GM19372 (cell line): ENCODE measurements around the gene IFFO2.

Experiments used
- ATAC-seq: cut with Tn5 transposase; IDR thresholded peaks from one replicate; pipeline ENCODE4 v1.9.1; 2021; ENCODE audit warnings: mild to moderate bottlenecking, low read depth, moderate library complexity; ENCODE audit not compliant: unreplicated experiment

The IFFO2 gene

DNA sequence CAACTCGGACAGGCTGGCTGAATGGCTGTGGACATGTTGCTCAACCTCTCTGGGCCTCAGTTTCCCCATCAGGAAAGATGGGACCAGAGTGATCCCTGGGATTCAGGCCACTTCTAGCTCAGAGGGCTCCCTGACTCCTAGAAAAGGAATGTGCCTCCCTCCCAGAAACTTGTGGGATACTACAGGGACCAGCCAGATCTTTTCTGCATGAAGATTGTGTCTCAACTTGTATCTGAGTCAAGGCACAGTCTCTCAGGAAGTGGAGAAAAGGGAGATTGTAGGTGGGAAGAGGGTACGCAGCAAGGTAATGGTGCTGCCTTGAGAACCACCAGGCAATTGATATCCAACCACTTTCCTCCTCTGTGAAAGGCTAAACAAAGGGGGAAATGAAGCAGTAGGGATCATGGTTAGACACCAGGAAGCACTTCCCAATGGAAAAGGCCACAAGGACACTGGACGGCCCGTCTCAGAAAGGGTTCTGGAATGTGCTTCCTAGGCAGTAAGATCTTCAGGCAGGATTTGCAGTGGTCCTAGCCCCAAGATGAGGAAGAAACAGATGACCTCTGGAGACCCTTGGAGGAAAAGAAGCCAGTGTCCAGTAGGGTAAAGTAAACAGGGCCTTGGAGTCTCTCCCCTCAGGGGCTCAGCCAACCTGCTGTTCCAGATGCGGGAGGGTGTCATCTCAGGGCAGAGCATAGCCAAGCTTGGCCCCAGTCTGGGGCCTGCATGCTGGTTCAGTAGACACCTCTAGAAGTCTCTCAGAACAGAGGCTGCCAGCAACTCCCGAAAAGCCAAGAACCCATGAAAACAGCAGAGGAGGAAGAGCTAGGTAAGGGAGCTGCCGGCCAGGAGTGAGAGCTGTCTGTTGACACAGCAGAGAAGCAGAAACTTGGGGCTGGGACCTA, 16.8 kb downstream of the IFFO2 start:
- ATAC-seq, result no peak

DNA sequence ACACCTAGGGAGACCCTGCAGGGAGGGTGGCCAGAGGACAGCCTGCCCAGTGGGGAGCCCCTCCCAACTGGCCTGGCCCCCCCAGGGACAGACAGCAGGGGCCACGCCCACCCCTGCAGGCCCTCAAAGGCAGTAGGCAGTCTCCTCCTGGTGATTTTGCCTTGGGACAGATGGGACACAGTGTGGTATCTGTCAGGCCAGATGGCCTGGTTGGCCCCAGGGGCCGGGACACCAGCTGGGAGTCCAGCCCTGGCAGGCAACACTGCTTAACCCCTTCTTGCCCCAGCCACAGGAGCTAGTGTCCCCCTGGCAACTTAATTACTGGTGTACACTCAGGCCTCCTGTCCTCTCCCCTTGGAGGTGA, 17.8 kb downstream of the IFFO2 start:
- ATAC-seq, result no peak

DNA sequence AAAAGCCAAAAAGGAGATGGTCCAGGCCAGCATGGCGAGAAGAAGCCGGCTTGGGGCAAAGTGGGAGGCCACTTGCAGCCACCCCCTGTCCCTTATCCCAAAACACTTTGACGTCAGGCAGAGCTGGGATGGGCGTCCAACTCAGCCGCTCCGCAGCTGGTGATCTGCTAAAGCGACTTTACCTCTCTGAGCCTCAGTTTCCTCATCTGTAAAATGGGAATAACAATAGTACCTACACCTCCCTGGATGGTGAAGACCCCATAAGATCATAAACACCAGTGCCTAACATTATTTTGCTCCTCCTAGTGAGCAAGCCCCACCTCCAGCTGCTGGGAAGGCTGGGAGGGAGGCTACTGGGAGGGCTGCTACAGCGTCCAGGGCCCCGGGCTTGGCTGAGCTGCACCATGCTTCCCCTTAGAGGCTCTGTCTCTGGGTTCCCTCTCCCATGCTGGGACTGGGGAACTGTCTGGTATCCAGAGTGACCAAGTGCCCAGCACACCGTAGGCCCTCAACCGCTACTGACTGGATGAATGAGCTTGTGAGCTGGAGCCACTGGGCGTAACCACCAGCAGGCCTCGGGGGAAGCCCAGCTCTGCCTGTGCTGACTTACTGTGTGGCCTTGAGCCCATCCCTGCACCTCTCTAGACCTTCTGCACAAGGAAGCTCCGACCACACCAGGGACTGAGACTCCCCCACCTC, 18.3 kb downstream of the IFFO2 start:
- ATAC-seq, result no peak

DNA sequence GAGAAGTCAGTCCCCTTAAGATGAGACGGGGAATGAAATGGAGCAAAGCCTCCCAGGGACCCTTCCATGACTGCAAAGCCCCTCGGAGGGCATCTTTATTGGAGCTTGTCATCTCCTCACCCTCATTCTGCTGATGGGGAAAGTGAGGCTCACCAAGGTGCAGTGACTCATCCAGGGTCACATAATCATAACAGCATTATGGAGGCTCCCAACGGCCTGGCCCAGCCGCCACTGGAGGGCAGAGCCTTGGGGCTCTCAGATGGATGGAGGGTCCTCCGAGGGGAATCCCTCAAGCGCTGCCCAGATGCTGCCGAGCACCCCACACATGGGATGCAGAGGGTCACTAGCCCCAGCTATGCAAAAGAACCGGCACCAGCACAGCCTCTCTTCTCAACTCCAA, 18.9 kb downstream of the IFFO2 start:
- ATAC-seq, result no peak

DNA sequence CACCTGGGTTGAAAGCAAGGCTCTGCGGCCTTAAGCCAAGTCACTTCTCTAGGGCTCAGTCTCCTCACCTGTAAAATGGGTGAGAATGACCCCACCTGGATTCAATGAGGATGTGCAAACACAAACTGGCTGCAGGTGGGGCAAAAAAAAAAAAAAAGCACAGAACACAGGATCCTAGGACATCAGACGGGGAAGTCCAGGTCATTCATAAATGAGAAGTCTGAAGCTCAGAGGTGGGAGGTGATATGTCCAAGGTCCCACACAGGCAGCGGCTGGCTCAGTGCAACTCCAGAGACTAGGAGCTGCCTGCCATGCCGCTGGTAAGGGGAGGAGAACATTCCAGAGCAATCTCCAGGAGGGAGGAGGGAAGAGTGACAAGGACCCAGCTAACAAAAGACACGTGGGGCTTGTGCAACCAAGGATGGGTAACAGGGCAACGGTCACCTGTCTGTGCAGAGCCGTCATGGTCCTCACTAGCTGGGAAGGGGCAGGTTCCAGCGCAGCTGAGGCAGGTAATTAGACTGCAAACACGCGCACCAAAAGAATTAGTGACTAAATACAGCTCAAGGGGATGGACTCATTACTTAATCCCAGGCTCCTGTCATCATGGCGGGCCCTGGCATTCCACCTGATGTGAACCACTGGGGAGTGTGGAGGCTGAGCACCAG, 19.5 kb downstream of the IFFO2 start:
- ATAC-seq, result no peak

DNA sequence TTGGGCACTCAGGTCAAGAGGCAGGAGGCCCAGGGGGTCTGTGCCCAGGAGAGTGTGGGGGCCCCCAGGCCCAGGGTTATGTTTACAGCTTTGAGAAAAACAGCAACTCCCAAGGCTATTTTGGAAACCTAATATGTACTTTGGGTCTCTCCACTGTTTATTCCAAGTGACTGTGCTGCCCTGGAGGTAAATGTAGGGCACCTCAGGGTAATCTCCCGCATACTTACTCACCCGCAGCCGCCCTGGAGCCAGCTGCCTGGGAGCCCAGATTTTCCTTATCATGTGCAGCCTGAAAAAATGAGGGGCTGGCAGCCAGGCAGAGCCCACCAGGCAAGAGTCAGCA, 20.0 kb downstream of the IFFO2 start:
- ATAC-seq, result no peak

DNA sequence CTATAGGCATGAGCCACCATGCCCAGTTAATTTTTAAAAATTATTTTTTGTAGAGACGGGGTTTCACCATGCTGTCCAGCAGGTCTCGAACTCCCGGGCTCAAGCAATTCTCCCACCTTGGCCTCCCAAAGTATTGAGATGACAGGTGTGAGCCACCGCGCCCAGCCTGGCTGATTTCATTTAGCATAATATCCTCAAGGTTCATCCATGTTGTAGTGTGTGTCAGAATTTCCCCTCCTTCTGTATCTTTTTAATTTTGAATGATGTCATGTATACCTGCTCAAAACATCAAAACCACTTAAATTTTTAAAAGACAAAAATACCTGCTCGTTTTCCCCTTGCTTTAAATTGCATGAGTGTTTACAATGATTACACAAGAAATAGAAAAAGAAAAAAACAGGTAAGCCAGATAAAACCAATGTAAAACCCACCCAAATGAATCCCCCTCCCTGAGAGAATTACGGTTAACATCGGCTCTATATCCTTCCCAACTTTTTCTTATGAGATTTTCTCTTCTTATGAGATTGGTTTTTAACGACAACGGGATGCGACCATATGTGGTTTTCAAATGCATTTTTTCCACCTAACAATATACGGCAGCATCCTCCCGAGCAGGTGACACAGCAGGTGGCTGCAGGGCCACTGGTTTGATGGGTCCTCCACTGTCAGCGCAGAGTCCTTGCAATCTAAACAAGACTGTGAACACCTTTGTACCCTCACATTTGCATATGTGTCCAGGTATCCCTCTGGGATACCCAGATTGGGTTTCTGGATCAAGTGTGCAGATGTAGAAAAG, 22.1 kb downstream of the IFFO2 start:
- no peak for ATAC-seq

DNA sequence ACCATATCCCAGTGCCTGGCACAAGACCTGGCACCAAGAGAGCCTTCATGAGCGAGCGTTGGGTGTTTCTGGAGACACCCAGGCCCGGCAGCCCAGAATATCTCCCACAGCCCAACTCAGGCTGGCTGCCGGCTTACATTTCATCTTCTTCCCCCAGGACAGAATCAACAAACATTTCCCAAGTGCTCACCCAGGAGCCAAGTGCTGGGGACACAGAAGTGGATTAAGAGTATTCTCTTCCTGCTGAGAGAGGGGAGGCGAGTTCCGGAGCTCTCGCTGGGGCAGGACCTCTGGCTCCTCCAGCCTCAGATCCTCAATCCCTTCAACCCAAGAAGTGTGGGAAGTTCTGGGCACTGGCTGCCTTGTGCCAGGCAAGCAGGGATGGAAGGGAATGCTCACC, 23.6 kb downstream of the IFFO2 start:
- no peak for ATAC-seq

DNA sequence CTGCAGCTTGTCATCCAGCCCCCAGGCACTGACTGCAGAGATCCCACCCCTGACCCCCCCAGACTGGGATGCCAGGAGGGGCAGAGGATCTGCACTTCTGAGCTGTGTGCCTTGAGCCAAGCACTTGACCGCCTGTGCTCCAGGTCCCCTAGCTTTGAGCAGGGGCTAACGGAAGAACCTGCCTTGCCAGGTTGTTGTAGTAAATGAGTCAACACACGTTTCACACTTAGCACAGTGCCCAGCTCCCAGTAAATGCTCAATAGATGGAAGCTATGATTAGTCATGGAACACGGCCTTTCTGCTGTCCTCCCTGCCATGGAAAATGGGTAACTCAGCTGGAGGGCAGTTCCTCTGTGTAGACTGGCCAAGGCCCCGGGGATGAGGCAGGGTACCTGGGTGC, 24.1 kb downstream of the IFFO2 start:
- no peak for ATAC-seq

DNA sequence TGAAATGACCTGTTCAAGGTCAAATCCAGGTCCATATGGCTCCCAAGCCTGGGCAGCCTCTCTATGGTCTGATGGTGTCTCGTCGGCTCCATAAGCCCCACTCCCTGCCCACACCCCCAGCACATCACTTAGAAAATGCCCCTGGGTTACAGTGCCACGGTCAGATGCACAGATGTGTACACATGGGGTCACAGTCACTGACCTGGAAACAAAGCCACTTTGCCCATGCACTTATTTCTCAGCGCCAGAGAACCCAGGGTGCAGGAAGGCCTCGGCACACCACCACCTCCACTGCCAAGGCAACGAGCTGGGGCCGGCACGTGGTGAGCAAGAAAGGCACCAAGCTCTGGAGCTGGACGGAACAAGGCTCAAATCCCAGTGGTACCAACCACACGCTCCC, 24.7 kb downstream of the IFFO2 start:
- no peak for ATAC-seq

DNA sequence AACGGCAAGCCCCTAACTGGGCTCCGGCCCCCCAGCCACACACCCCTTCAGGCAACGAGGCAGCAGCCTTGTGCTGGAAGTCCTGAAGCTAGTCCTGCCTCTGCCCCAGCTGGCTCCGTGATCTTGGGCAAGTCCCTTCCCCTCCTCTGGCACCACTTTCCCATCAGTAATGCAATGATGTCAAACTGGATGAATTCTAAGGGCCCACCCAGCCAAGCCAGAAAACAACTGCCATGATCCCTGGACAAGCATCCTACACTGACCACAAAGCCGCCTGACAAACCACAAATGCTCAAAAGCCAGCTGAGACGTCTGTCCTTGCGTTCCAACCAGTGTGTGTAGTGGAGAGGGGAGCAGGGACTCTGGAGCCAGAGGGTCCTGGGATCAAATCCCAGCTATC, 26.8 kb downstream of the IFFO2 start:
- ATAC-seq, result no peak

DNA sequence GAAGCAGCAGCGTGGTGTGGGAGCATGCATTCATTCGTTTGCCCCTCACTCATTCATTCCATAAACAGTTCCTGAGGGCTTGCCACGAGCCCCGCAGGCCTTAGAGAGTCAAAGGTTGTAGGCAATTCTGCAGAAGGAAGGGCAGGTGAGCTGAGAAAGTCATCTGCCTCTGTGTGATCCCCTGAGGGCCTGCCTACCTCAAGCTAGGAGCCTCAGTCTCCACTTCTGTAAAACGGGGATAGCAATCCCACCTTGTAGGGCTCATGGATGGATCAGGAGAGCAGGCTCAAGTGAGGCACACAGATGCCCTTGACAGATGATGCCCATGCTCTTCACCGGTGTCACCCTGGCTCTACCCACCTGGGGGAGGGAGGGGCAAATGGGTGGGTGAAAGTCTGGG, 27.5 kb downstream of the IFFO2 start:
- no peak for ATAC-seq

DNA sequence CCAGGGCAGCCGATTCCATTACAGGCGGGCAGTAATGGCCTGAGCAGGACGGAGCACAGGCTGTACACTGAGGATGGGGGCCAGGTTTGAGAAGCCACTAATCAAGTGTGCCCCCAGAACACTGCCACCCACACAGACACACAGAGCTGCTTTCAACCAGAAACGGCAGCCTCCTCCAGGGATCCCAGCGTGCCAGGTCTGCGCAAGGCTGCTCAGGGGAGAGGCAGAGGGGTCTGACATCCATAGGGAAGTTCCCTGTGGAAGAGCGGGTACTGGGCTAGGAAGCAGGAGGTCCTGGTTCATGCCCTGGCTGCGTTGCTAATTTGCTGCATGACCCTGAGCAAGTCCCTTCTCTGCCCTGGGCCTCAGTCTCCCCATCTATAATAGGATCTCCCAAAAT, 28.1 kb downstream of the IFFO2 start:
- ATAC-seq, result no peak

DNA sequence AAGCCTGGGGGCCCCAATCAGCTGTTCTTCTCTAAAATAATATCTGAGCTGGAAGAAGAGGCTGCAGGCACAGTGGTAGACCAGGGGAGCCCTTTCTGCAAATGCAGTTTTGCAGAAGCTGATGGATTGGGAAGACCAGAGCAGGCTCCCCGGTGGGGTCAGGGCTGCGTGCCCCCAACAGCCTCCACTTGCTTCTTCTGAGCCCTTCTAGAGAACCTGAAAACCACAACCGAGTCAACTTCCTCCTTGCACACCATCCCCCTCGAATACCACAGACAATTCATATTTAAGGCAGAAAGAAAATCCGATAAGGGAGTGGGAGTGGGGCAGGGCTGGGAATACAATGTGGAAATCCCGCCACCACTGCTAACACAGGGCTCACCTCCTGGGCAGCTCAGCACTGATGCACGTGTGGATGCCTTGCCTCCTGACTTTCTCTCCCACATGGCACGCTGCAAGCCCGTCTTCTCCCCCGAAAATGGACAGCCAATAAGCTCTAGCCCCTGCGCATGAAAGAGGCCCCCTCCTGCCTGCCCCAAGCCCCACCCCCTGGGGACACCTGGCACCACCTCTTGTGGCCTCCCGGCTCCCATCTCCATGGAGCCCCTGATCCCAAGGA, 28.7 kb downstream of the IFFO2 start:
- no peak for ATAC-seq

DNA sequence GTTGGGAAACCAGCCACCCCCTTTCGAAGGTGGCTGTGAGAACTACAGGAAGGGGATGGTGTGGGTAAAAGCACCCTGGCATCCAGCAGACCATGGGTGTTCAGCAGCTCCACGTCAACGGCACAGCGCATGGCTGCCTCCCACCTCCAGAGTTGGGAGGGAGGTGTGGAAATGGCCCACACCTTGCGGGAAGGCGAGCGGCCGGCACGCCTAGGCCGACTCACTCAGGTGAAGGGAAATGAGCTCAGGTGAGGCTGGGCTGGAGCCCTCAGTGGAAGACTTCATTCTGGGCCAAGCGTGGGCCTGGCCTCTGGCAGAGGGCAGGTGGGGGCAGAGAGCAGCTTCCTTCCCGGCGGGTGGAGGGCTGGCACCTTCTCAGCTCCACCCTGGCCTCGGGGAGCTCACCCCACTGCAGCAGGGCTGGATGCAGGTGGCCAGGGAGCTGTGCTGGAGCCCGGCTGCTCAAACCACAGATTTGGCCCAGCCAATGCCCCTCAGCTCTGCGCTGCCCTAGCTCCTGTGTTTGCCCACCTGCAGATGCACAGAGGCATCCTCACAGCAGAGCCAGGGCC, 29.3 kb downstream of the IFFO2 start:
- ATAC-seq, result no peak

DNA sequence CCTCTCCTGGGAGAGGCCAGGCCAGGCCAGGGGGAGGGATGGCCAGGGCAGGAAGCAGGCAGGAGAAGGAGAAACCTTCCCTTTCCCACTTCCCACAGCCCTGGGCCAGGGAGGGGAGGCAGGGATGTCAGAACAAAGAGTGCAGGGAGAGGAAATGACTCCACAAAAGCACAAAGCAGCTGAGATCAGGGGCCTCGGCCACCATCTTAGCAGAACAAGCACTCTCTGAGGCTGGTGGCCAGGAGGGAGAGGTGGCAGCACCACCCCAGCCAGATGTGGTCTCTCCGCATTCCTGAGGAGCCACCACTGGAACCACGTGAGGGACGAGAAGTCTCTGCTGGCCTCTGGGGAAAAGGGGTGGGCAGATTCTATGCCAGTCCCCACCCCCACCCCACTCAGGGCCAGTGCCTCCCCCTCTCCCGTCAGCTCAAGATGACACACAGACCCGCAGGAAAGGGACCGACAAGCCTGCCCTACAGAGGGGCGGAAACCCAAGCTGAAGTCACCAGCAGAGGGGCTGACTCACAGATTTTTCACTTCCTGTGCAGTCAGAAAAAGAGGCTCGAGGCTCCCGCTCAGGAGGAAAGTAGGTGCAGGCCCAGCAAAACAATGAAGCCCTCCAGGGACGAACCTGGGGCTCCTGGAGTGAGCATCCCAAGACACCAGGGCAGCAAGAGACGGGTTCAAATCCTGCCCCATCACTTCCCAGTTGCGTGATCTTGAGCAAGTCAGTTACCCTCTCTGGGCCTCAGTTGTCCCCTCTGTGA, 30.0 kb downstream of the IFFO2 start:
- peak; percentile 68 for ATAC-seq

DNA sequence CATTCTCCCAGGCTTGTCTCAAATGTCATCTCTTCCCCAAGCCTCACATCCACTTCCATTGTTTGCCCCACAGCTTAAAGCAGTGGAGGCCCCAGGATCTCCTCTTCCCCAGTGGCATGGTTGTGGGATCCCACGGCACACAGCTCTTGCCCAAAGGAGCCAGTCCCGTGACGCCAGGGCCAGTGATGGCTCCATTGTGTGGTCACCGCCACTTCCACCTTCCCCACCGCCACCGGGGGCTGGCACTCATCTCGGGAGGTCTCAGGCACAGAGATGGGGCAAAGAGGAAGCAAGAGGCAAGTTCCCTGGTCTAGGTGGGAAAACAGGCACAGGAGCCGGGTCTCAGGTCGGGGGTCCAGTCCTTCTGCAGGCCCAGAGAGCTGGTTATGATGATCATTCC, 31.2 kb downstream of the IFFO2 start:
- ATAC-seq, result no peak

DNA sequence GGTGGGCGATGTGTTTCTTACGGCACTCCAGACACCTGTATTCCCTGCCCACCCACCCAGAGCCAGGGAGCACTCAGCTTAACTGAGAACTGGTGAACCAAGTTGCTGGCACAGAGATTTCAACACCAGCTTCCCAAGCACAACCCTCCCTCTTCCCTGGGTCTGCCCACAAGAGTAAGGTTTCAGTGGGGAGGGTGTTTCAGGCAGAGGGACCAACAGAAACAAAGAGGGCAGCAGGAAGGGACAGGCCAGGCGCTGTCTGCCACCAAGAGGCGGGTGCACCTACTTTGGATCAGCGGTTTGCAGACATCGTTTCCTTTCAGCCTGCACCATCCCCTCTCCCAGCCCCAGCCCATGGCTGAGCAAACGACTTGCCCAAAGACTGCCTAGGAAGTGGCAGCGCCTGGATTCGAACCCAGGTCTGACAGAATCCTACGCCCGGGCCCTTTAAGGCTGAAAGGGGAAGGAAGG, 32.2 kb downstream of the IFFO2 start:
- ATAC-seq, result no peak

DNA sequence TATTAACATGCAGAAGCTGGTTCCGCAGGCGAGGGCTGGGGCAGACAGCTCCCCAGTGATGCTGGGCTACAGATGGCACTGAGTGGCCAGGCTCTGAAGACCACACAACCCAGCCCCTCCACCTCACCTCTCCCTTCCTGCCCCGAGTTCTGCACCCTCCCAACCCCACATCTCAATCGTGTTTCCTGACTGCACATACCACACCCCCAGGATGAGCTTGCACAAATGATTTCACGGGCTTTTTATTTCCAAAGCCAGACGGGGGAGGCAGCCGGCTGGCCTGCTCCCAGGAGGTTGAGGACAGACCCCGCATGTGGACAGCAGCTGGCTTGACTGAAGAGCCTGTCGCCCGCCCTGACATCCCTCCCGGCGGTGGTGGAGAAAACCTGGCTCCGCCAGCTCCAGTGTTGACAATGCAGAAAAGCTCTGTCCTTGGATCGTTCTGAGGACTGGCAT, 32.7 kb downstream of the IFFO2 start:
- no peak for ATAC-seq
